Measurements from ENCODE around the gene TBX6.
"Not testable (repeated sequence)": the region's sequence is repeated elsewhere in the genome, so short reads cannot be mapped to it uniquely, and the experiment has no call there.

Gene TBX6

GRCh38 chr16:30091474-30092372, at the start of gene TBX6:
Gene TBX6 (minus strand): TSS chr16:30091924. CDS start chr16:30091193, 731 bp downstream.
- peak; percentile 96 for DNase-seq (ENCODE audit: low read depth, low spot score)

- DNase-seq (ENCODE audit: low read depth, low spot score) = no peak
Measured at GRCh38 chr16:30139583-30140481, 48.1 kb upstream of the TBX6 start.

GRCh38 chr16:30137897-30138296, 46.2 kb upstream of the TBX6 start:
- no peak for DNase-seq (ENCODE audit: low read depth, low spot score)

- no peak for DNase-seq (ENCODE audit: low read depth, low spot score)
Measured at GRCh38 chr16:30136971-30137605, 45.4 kb upstream of the TBX6 start.

- no peak for DNase-seq (ENCODE audit: low read depth, low spot score)
Measured at GRCh38 chr16:30132591-30132990, 40.9 kb upstream of the TBX6 start.

GRCh38 chr16:30131869-30132475, 40.2 kb upstream of the TBX6 start:
- DNase-seq (ENCODE audit: low read depth, low spot score) = no peak

GRCh38 chr16:30127993-30128392, 36.3 kb upstream of the TBX6 start:
- DNase-seq (ENCODE audit: low read depth, low spot score) = no peak

GRCh38 chr16:30125690-30126089, 34.0 kb upstream of the TBX6 start:
- DNase-seq (ENCODE audit: low read depth, low spot score) = not testable (repeated sequence)

GRCh38 chr16:30124985-30125379, 33.3 kb upstream of the TBX6 start:
- no peak for DNase-seq (ENCODE audit: low read depth, low spot score)

GRCh38 chr16:30122604-30123160, 31.0 kb upstream of the TBX6 start:
- no peak for DNase-seq (ENCODE audit: low read depth, low spot score)

GRCh38 chr16:30121741-30122571, 30.2 kb upstream of the TBX6 start:
- DNase-seq (ENCODE audit: low read depth, low spot score) = no peak

GRCh38 chr16:30120340-30121105, 28.8 kb upstream of the TBX6 start:
- DNase-seq (ENCODE audit: low read depth, low spot score) = no peak

- DNase-seq (ENCODE audit: low read depth, low spot score) = no peak
Measured at GRCh38 chr16:30119428-30119827, 27.7 kb upstream of the TBX6 start.

- DNase-seq (ENCODE audit: low read depth, low spot score) = no peak
Measured at GRCh38 chr16:30117768-30118167, 26.0 kb upstream of the TBX6 start.

GRCh38 chr16:30116291-30117207, 24.8 kb upstream of the TBX6 start:
- no peak for DNase-seq (ENCODE audit: low read depth, low spot score)

GRCh38 chr16:30115238-30115637, 23.5 kb upstream of the TBX6 start:
- no peak for DNase-seq (ENCODE audit: low read depth, low spot score)

GRCh38 chr16:30114833-30115232, 23.1 kb upstream of the TBX6 start:
- DNase-seq (ENCODE audit: low read depth, low spot score) = not testable (repeated sequence)

GRCh38 chr16:30114411-30114810, 22.7 kb upstream of the TBX6 start:
- no peak for DNase-seq (ENCODE audit: low read depth, low spot score)
